H54 (cell line): Measurements from ENCODE around the gene KIF5B.
"Not testable (repeated sequence)": the region's sequence is repeated elsewhere in the genome, so short reads cannot be mapped to it uniquely, and the experiment has no call there.

Experiments used
- DNase-seq: peaks from one replicate; pipeline ENCODE4 v3.0.0; 2011; ENCODE audit warnings: low spot score, mixed read lengths; ENCODE audit not compliant: insufficient read length
- FAIRE-seq: peaks from 3 replicates; lab custom pipeline; 2011; peaks lifted over from hg19 to GRCh38; lab: Jason Lieb, UNC
- POLR2A ChIP-seq: IDR thresholded peaks from 2 replicates; pipeline ENCODE4 v1.6.1; 2011; ENCODE audit warnings: low read depth, mild to moderate bottlenecking, low read length

The KIF5B gene

DNA sequence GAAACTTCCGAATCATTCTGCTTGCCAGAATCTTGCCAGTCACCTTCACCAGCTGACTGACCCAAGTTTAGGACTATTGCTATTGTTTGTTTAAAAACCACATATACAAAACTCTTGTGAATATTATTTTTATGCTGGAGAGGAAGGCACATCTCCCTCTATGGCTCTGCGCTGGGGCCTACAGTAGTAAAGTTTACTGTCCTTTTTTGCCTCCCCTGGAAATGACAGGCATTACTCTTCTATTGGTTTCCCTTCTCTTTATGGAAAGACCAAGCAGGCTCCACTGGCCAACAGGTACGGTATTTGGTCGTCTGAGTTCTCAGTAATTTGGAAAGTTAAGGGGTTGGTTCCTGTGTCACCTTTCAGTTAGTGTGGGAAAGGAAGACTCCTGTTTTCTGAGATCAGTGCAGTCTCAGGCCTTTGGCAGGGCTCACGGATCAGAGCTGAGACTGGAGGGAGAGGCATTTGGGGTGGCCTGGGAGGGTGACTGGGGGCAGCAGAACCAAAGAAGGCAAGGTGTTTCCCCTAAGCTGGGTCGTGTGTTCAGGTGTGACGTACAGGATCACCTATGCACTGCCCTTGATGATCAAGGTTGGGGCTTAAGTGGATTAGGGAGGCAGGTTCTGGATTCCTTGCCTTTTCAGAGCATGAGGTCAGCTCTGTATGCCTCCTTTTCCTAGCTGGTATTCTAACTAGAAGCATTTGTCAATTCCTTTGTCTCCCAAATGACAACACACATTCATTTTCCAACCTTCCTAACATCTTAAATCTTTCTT lies 16.0 kb upstream of the KIF5B start:
- DNase-seq = no peak
- FAIRE-seq = no peak
- TF ChIP-seq POLR2A = no peak

- no peak for TF ChIP-seq POLR2A
- FAIRE-seq (no peak), DNase-seq (no peak)
These were observed 14.4 kb upstream of the KIF5B start for GRCh38 chr10:32070645-32071044.

DNA sequence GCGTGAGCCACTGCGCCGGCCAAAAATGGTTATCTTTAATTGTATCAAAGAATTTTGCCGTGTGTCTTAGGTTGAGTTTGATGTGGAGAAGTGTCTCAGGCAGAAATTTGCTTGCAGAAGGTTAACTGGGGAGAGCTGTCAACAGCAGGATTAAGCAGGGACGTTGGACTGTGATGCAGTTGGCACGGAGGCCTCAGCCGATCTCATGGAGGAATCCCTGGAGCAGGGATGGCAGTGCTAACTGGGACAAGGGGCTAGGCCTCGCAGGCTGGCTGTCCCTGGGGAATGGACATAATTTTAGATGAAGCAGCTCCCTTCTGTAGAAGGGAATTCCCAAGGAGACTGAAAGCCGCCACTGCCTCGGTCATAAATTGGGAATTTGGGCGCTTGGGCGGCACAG lies 12.3 kb upstream of the KIF5B start:
- FAIRE-seq (no peak), DNase-seq (no peak)
- TF ChIP-seq POLR2A = no peak

- FAIRE-seq, DNase-seq: not testable (repeated sequence)
These were observed 11.7 kb upstream of the KIF5B start for GRCh38 chr10:32067931-32068330.

DNA sequence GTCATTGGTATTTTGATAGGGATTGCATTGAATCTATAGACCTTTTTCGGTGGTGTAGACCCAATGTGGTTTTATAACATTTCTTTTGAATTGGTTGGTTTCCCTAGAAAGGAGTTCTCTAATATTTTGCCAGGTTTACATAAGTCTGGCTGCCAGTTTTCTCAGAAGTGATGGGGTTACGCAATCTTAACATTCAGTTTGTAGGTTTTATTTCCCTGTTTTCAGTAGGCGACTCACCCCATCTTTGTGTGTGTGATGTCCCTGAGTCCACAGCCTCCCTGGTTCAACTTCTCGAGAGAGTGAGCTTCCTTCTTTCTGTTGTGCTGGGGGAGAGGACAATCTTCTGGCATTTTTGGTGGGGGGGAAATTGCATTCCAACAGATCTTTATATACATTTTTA lies 9.6 kb upstream of the KIF5B start:
- TF ChIP-seq POLR2A = no peak
- no peak for DNase-seq
- FAIRE-seq = no peak

- no peak for DNase-seq
- no peak for TF ChIP-seq POLR2A
- FAIRE-seq = no peak
These were observed 5.2 kb upstream of the KIF5B start for GRCh38 chr10:32061440-32061839.

DNA sequence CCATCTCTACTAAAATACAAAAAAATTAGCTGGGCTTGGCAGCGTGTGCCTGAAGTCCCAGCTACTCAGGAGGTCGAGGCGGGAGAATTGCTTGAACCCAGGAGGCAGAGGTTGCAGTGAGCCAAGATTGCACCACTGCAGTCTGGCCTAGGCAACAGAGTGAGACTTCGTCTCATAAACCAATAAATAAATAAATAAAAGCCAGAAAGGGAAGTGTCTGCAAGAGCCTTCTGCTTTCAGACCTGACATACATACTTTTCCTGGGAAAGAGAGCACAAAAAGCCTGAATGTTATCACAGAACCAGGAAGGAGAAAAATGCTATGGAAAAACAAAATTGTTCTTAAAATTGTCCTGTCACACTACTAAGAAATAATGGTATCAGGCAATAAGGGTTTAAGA lies 4.1 kb upstream of the KIF5B start:
- DNase-seq = no peak
- FAIRE-seq = no peak

GRCh38 chr10:32059472-32059871 lies 3.2 kb upstream of the KIF5B start:
- no peak for FAIRE-seq
- no peak for DNase-seq
- no peak for TF ChIP-seq POLR2A

More for the DNA sequence above, 4.1 kb upstream of the KIF5B start:
- no peak for TF ChIP-seq POLR2A

- no peak for TF ChIP-seq POLR2A
- peak; percentile 6 for FAIRE-seq
- DNase-seq = no peak
These were observed 779 bp upstream of the KIF5B start for GRCh38 chr10:32057036-32057372.

DNA sequence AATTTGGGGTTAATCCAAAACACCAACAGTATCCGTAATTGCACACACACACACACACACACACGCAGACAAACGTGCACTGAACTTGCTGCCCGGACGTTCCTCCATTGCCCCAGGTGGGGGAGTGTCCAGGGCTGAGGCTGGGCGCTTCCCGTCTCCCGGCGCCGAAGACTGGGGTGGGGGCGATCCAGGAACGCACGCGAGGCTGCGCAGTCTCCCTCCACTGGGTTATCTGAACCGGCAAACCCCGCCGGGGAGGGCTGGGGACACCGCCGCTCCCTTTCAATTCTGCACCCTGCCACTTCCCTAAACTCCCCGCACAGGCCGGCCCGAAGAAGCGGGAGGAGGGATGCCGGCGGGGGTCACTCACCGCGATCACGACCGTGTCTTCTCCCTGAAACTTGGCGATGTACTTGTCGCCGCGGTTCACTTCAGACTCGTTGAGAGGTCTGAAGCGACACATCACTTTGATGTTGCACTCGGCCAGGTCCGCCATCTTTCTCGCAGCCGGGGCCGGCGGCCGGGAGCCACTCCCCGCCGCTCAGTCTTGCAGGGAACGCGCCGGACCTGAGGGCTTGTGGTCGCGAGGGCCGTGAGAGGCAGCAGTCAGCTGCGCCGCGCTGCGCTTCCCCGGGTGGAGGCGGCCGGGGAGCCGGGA lies 618 bp downstream of the KIF5B start:
- DNase-seq = no peak
- peak; percentile 41 for TF ChIP-seq POLR2A
- peak; percentile 33 for FAIRE-seq

- TF ChIP-seq POLR2A = no peak
- FAIRE-seq = peak; percentile 83
- DNase-seq = no peak
These were observed 2.1 kb downstream of the KIF5B start for GRCh38 chr10:32054094-32054493.

DNA sequence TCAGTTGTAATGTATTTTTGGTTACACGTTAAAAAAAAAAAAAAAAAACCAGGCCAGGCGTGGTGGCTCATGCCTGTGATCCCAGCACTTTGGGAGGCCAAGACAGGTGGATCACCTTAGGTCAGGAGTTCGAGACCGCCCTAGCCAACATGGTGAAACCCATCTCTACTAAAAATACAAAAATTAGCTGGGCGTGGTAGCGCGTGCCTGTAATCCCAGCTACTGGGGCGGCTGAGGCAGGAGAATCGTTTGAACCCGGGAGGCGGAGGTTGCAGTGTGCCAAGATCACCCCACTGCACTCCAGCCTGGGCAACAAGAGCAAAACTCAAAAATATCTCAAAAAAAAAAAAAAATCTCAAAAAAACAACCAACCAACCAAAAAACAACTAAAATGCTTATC lies 2.8 kb downstream of the KIF5B start:
- not testable (repeated sequence) for DNase-seq, FAIRE-seq

DNA sequence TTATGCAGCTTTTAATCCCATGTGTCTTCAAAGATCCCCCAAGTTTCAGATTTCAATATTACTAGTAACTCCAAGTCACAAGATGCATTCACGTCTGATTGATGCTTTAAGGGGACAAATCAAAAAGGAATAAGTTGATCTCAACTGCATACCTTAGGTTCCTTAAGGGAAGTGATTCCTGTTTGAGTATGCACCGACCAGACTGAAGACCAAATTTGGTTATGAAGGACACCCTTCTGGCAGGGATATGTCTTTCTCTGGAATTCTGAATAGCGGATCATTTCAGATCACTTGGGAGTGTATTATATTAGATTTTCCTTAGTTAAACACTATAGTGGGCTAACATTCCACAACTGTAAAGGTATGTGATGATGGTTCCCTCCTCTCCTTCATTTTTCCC lies 4.3 kb downstream of the KIF5B start:
- no peak for TF ChIP-seq POLR2A

DNA sequence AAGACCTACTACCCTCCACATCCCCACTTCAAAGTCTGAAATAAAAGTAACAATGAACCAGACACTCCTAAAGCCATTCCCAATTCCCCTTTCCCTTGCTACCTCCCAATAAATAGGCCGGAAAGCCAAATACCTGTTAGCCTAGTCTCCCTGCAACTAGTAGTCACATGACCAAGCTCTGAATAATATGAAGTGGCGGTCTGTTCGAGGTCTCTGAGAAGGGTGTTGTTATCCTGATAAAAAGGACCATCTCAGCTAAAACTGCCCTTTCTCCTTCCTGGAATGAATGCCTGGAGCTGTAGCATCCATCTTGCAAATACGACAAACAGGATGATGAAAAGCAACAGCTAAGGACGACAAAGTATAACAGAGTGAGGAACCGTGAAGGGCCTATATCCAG lies 6.0 kb downstream of the KIF5B start:
- no peak for TF ChIP-seq POLR2A
- DNase-seq (no peak), FAIRE-seq (peak; percentile 89)

More for the DNA sequence above, 4.3 kb downstream of the KIF5B start:
- DNase-seq (no peak), FAIRE-seq (peak; percentile 55)

GRCh38 chr10:32049113-32049512 lies 7.1 kb downstream of the KIF5B start:
- FAIRE-seq (peak; percentile 99), DNase-seq (no peak)
- no peak for TF ChIP-seq POLR2A
